ENCODE data around the gene DLGAP4. TPM values are rescaled to one million over a fixed set of nuclear protein-coding genes. Genes with fewer than 3 reads are reported as not detected.
"Not testable (repeated sequence)": the region's sequence is repeated elsewhere in the genome, so short reads cannot be mapped to it uniquely, and the experiment has no call there.

The DLGAP4 gene
- polyA plus RNA-seq, 1 of the 3 experiments (the other 2 are of a cell fraction), result 31.2 TPM

- H3K27ac ChIP-seq (ENCODE audit: low read depth in 2 of 2, low read length in 1 of 2); H3K36me3 ChIP-seq (replicated peaks in 1 of 2; ENCODE audit: control insufficient read depth in 1 of 2, insufficient read depth in 2 of 2, low read length in 1 of 2); H3K9me2 ChIP-seq; H3K79me2 ChIP-seq (ENCODE audit: insufficient read depth); H3K27me3 ChIP-seq (ENCODE audit: insufficient read depth); H3K4me3 ChIP-seq (ENCODE audit: low read depth in 2 of 2, low read length in 1 of 2); H3K9me3 ChIP-seq; H3K9ac ChIP-seq; H4K20me1 ChIP-seq (ENCODE audit: insufficient read depth); H3K4me1 ChIP-seq (ENCODE audit: control insufficient read depth in 1 of 2, insufficient read depth in 2 of 2, low read depth in 1 of 2, low read length in 1 of 2); H3K4me2 ChIP-seq; DNase-seq; H2AFZ ChIP-seq (ENCODE audit: low read depth); CTCF ChIA-PET; POLR2A ChIA-PET: not testable (repeated sequence)
- 71% methylated on average over 6 of the region's 6 CpGs for WGBS (ENCODE audit: low lambda C conversion rate)
- H3F3A ChIP-seq (replicated peaks; ENCODE audit: insufficient read depth), result peaks cover 10% of the 10 kb centered on the region
Observed at GRCh38 chr20:36564726-36565121, 258.6 kb downstream of the DLGAP4 start.

- no peak for DNase-seq
- Histone ChIP-seq H3K4me3 (ENCODE audit: low read depth in 2 of 2, low read length in 1 of 2) (no peak overlapping the region), H4K20me1 (ENCODE audit: insufficient read depth) (no peaks in the 10 kb centered on the region), H2AFZ (ENCODE audit: low read depth) (no peak overlapping the region), H3F3A (replicated peaks; ENCODE audit: insufficient read depth) (peaks cover 15% of the 10 kb centered on the region), H3K36me3 (replicated peaks in 1 of 2; ENCODE audit: control insufficient read depth in 1 of 2, insufficient read depth in 2 of 2, low read length in 1 of 2) (no peaks in the 10 kb centered on the region), H3K27ac (ENCODE audit: low read depth in 2 of 2, low read length in 1 of 2) (no peak overlapping the region), H3K79me2 (ENCODE audit: insufficient read depth) (no peaks in the 10 kb centered on the region), H3K9ac (no peak overlapping the region), H3K4me1 (ENCODE audit: control insufficient read depth in 1 of 2, insufficient read depth in 2 of 2, low read depth in 1 of 2, low read length in 1 of 2) (peaks cover 0 to 8% of the 10 kb centered on the region in 2 experiments; a peak in 1 of 4 replicates), H3K9me2 (no peaks in the 10 kb centered on the region), H3K4me2 (no peak overlapping the region), H3K9me3 (no peaks in the 10 kb centered on the region; the same call in 1 of the 2 replicates), H3K27me3 (ENCODE audit: insufficient read depth) (no peaks in the 10 kb centered on the region)
- TF ChIP-seq ZBTB33 (IDR thresholded peaks at IDR 0.05; ENCODE audit: borderline replicate concordance, low read depth) (no peak), YY1 (IDR thresholded peaks at IDR 0.05; ENCODE audit: low read depth) (no peak), TCF12 (IDR thresholded peaks at IDR 0.05) (no peak), POLR2AphosphoS5 (IDR thresholded peaks at IDR 0.05; ENCODE audit: low read depth, low read length) (no peak), NFIC (IDR thresholded peaks at IDR 0.05; ENCODE audit: borderline replicate concordance) (no peak), CHD2 (IDR thresholded peaks at IDR 0.05; ENCODE audit: low read length, partially characterized antibody) (no peak), IRF3 (IDR thresholded peaks at IDR 0.05; ENCODE audit: low read depth, low read length) (no peak), SMC3 (IDR thresholded peaks at IDR 0.05; ENCODE audit: low read depth, low read length) (no peak), RAD21 (IDR thresholded peaks at IDR 0.05; ENCODE audit: low read length) (no peak), RFX5 (IDR thresholded peaks at IDR 0.05; ENCODE audit: low read length) (no peak), MXI1 (IDR thresholded peaks at IDR 0.05; ENCODE audit: low read depth, low read length) (no peak), TEAD4 (IDR thresholded peaks at IDR 0.05; ENCODE audit: borderline replicate concordance, insufficient read depth) (no peak), FOXJ3 (CRISPR knock-in tag; IDR thresholded peaks at IDR 0.05) (no peak), RXRA (IDR thresholded peaks at IDR 0.05; ENCODE audit: borderline replicate concordance, low read depth) (no peak), SIN3A (IDR thresholded peaks at IDR 0.05; ENCODE audit: borderline replicate concordance, low read depth, low read length) (no peak), PBX3 (IDR thresholded peaks at IDR 0.05) (no peak), MAX (IDR thresholded peaks at IDR 0.05; ENCODE audit: low read depth) (no peak), FOSL2 (IDR thresholded peaks at IDR 0.05; ENCODE audit: borderline replicate concordance, low read depth) (no peak), JUND (IDR thresholded peaks at IDR 0.05) (no peak), MEF2A (IDR thresholded peaks at IDR 0.05; ENCODE audit: borderline replicate concordance, low read depth) (no peak)
- WGBS (ENCODE audit: low lambda C conversion rate), result 53% methylated on average over 3 of the region's 3 CpGs
- ChIA-PET CTCF (interaction anchor here (0.7 kb wide), 1 partner anchor 1022 kb away, joined by 4 read pairs; no protein-coding TSS in a partner anchor), POLR2A (no interaction called here)
Observed at GRCh38 chr20:36565520-36565919, 259.4 kb downstream of the DLGAP4 start.

Data from SK-N-SH (cell line).